Measurements from ENCODE around the gene APBA2.

- TF ChIP-seq POLR2A (IDR thresholded peaks at IDR 0.05): no peak
- TF ChIP-seq, protein P1, sequence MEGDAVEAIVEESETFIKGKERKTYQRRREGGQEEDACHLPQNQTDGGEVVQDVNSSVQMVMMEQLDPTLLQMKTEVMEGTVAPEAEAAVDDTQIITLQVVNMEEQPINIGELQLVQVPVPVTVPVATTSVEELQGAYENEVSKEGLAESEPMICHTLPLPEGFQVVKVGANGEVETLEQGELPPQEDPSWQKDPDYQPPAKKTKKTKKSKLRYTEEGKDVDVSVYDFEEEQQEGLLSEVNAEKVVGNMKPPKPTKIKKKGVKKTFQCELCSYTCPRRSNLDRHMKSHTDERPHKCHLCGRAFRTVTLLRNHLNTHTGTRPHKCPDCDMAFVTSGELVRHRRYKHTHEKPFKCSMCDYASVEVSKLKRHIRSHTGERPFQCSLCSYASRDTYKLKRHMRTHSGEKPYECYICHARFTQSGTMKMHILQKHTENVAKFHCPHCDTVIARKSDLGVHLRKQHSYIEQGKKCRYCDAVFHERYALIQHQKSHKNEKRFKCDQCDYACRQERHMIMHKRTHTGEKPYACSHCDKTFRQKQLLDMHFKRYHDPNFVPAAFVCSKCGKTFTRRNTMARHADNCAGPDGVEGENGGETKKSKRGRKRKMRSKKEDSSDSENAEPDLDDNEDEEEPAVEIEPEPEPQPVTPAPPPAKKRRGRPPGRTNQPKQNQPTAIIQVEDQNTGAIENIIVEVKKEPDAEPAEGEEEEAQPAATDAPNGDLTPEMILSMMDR (IDR thresholded peaks at IDR 0.05): no peak
Measured at GRCh38 chr15:28881170-28881569, 4.6 kb upstream of the APBA2 start.
